WTC11 (cell line): ENCODE measurements around the gene ZEB2. TPM values are rescaled to one million over a fixed set of nuclear protein-coding genes. Genes with fewer than 3 reads are reported as not detected.
A peak's percentile ranks its signal among the peaks of the same experiment; 100 is the strongest.

Experiments used
- ATAC-seq: fragments of 200-7000 bp; cut with Tn5 transposase; 2 replicates; pipeline ENCODE4 v1.10.0; 2021; ENCODE audit warnings: mild to moderate bottlenecking, moderate library complexity
- CTCF ChIA-PET: fragments of 300-600 bp; sonication (Branson Sonifier 250); formaldehyde crosslinking; loops from one replicate; lab custom pipeline; 2021; ENCODE audit warnings: antibody characterized with exemption; lab: Charles Lee
- POLR2A ChIA-PET: fragments of 350-600 bp; sonication (Branson Sonifier 250); formaldehyde crosslinking; loops from one replicate; lab custom pipeline; 2021; ENCODE audit warnings: antibody characterized with exemption; lab: Charles Lee
- DNase-seq: peaks from one replicate; pipeline ENCODE4 v3.0.0; 2021; ENCODE audit warnings: low spot score
- H3K27ac Mint-ChIP-seq: 2 replicates; pipeline ENCODE4 v1.8.0; 2021; ENCODE audit warnings: mixed read lengths
- H3K27me3 Mint-ChIP-seq: 2 replicates; pipeline ENCODE4 v1.8.0; 2021; ENCODE audit warnings: low read depth, mild to moderate bottlenecking, moderate library complexity, mixed read lengths
- H3K36me3 Mint-ChIP-seq: 2 replicates; pipeline ENCODE4 v1.8.0; 2021; ENCODE audit warnings: mixed read lengths
- H3K4me1 Mint-ChIP-seq: 2 replicates; pipeline ENCODE4 v1.8.0; 2022; ENCODE audit warnings: mixed read lengths
- H3K4me3 Mint-ChIP-seq: 2 replicates; pipeline ENCODE4 v1.8.0; 2021; ENCODE audit warnings: mild to moderate bottlenecking, moderate library complexity, mixed read lengths
- H3K9me3 Mint-ChIP-seq: 2 replicates; pipeline ENCODE4 v1.8.0; 2021; ENCODE audit warnings: mixed read lengths
- CBFB ChIP-seq: sonication (generic); formaldehyde crosslinking; IDR thresholded peaks from 2 replicates; pipeline ENCODE4 v1.8.1; 2022; ENCODE audit warnings: mild to moderate bottlenecking, low read depth, missing genetic modification reagents
- E2F4 ChIP-seq: sonication (generic); formaldehyde crosslinking; IDR thresholded peaks from 2 replicates; pipeline ENCODE4 v1.8.1; 2022; ENCODE audit warnings: low read depth, mild to moderate bottlenecking, moderate library complexity, missing genetic modification reagents, borderline replicate concordance
- FOXP1 ChIP-seq: sonication (generic); formaldehyde crosslinking; IDR thresholded peaks from 2 replicates; pipeline ENCODE4 v1.8.0; 2022; ENCODE audit warnings: missing genetic modification reagents, mild to moderate bottlenecking, moderate library complexity, borderline replicate concordance
- GRHL2 ChIP-seq: fragments of 250-450 bp; sonication (Bioruptor Pico); IDR thresholded peaks from 2 replicates; pipeline ENCODE4 v1.8.0; 2022; ENCODE audit warnings: mild to moderate bottlenecking, moderate library complexity; ENCODE audit not compliant: insufficient replicate concordance, severe bottlenecking
- TEAD1 ChIP-seq: sonication (generic); formaldehyde crosslinking; IDR thresholded peaks from 2 replicates; pipeline ENCODE4 v1.8.0; 2022; ENCODE audit warnings: mild to moderate bottlenecking, missing genetic modification reagents
- TEAD4 ChIP-seq: sonication (generic); formaldehyde crosslinking; IDR thresholded peaks from 2 replicates; pipeline ENCODE4 v1.8.0; 2022; ENCODE audit warnings: mild to moderate bottlenecking, missing genetic modification reagents
- ZNF121 ChIP-seq: sonication (generic); formaldehyde crosslinking; IDR thresholded peaks from 2 replicates; pipeline ENCODE4 v1.8.0; 2023; ENCODE audit warnings: missing genetic modification reagents
- ZNF232 ChIP-seq: sonication (generic); formaldehyde crosslinking; IDR thresholded peaks from 2 replicates; pipeline ENCODE4 v1.8.0; 2022; ENCODE audit warnings: mild to moderate bottlenecking, missing genetic modification reagents
- ZNF512 ChIP-seq: sonication (generic); formaldehyde crosslinking; IDR thresholded peaks from 2 replicates; pipeline ENCODE4 v1.8.1; 2022; ENCODE audit warnings: missing genetic modification reagents, borderline replicate concordance
- ZNF671 ChIP-seq: fragments of 250-450 bp; sonication (Bioruptor Pico); IDR thresholded peaks from 2 replicates; pipeline ENCODE4 v1.8.0; 2021; ENCODE audit warnings: mild to moderate bottlenecking
- total RNA-seq: library from RNA; stranded (reverse); gene quantifications from 3 replicates; pipeline ENCODE4 v1.2.3, GENCODE V29; 2021
- TF ChIP-seq, protein P1 (sequence below): sonication (generic); formaldehyde crosslinking; IDR thresholded peaks from 2 replicates; pipeline ENCODE4 v1.8.1; 2023; ENCODE audit warnings: mild to moderate bottlenecking, missing genetic modification reagents
- TF ChIP-seq, protein P2 (sequence below): sonication (generic); formaldehyde crosslinking; IDR thresholded peaks from 2 replicates; pipeline ENCODE4 v1.8.0; 2022; ENCODE audit warnings: mild to moderate bottlenecking, missing genetic modification reagents
- TF ChIP-seq, protein P3 (sequence below): sonication (generic); formaldehyde crosslinking; IDR thresholded peaks from 2 replicates; pipeline ENCODE4 v1.8.1; 2023; ENCODE audit warnings: mild to moderate bottlenecking, missing genetic modification reagents

ZEB2 gene
- total RNA-seq, 1 experiment from 2014 or later = 0.42 TPM

GRCh38 chr2:144445196-144445595 lies 74.7 kb downstream of the ZEB2 start:
- H3K4me1 Mint-ChIP-seq = peaks cover 72% of the 10 kb centered on the region
- ChIA-PET CTCF (no interaction called here), POLR2A (no interaction called here)
- no peaks in the 10 kb centered on the region for H3K36me3 Mint-ChIP-seq
- H3K4me3 Mint-ChIP-seq = peak overlapping the region; percentile 43
- peaks cover 37% of the 10 kb centered on the region for H3K27me3 Mint-ChIP-seq
- DNase-seq = no peak
- H3K27ac Mint-ChIP-seq = no peak overlapping the region; the same call in 1 of the 2 replicates
- 0 out of 2 replicates have a peak, but pooled peaks cover 5% of the 10 kb centered on the region for H3K9me3 Mint-ChIP-seq
- ATAC-seq = peak; percentile 12
- TF ChIP-seq E2F4 (CRISPR knock-in tag) (no peak), ZNF671 (CRISPR knock-in tag) (no peak)
- TF ChIP-seq, protein P1, sequence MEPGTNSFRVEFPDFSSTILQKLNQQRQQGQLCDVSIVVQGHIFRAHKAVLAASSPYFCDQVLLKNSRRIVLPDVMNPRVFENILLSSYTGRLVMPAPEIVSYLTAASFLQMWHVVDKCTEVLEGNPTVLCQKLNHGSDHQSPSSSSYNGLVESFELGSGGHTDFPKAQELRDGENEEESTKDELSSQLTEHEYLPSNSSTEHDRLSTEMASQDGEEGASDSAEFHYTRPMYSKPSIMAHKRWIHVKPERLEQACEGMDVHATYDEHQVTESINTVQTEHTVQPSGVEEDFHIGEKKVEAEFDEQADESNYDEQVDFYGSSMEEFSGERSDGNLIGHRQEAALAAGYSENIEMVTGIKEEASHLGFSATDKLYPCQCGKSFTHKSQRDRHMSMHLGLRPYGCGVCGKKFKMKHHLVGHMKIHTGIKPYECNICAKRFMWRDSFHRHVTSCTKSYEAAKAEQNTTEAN = peak; percentile 97
- TF ChIP-seq, all 79 proteins: peak for 1

DNA sequence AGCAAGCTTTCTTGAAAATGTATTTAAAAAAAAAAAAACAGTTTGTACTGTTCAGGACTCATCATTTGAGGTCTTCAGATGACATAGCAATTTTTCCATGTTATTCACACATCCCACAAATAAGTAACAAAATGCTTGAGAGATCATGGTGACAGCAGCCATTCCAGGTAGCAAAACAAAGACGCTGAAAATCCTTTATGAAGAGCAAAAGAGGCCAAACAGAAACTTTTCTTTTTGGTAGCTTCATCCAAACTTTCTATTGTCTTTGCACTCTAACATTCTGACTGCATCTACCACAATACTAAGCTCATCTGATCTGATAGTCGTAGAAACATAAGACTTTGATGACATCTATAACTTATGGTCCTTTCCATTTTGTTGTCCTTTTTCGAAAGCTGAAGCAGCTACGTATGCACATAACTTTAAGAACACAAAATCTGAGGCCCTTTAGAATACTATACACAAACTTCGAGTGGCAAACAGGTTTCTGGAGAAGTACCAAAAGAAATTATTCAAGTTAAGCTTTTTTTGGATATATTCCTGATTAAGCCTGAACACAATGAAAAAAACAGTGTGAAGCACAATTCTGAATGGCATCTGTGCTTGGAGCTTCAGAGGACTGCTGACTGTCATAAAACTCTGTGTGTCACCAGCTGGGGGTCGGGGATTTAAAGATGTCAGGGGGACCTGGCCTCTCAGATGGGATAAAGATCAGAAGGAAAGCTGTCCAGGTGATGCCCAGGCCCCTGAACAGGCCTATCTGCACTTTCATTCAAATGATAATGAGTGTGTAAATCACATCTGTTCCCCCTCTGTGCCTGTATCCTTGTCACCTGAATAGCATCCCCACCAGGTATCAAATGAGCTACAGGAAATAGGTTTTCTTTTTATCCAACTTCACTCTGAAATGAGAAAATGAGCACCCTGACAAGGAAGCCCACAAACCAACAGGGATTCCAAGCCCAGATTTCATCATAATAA lies 75.8 kb downstream of the ZEB2 start:
- DNase-seq (peak; percentile 21), ATAC-seq (peak; percentile 68)
- ChIA-PET CTCF (interaction anchor here (0.9 to 1.4 kb wide), 2 partner anchors 13 to 58 kb away, joined by 3 to 5 read pairs; no protein-coding TSS in a partner anchor), POLR2A (interaction anchor here (0.7 to 1.2 kb wide), 3 partner anchors 25 to 775 kb away, joined by 3 to 4 read pairs (median 3); no protein-coding TSS in a partner anchor)
- TF ChIP-seq ZNF512 (CRISPR knock-in tag) (no peak), CBFB (CRISPR knock-in tag) (no peak), ZNF232 (peak; percentile 39; the same call in 1 of the 2 replicates), GRHL2 (CRISPR knock-in tag) (no peak), TEAD4 (CRISPR knock-in tag) (no peak), TEAD1 (CRISPR knock-in tag) (peak; percentile 23; the same call in 1 of the 2 replicates), ZNF121 (CRISPR knock-in tag) (no peak), FOXP1 (no peak)
- TF ChIP-seq, protein P2, sequence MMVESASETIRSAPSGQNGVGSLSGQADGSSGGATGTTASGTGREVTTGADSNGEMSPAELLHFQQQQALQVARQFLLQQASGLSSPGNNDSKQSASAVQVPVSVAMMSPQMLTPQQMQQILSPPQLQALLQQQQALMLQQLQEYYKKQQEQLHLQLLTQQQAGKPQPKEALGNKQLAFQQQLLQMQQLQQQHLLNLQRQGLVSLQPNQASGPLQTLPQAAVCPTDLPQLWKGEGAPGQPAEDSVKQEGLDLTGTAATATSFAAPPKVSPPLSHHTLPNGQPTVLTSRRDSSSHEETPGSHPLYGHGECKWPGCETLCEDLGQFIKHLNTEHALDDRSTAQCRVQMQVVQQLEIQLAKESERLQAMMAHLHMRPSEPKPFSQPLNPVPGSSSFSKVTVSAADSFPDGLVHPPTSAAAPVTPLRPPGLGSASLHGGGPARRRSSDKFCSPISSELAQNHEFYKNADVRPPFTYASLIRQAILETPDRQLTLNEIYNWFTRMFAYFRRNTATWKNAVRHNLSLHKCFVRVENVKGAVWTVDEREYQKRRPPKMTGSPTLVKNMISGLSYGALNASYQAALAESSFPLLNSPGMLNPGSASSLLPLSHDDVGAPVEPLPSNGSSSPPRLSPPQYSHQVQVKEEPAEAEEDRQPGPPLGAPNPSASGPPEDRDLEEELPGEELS = peak; percentile 62; the same call in 1 of the 2 replicates
- TF ChIP-seq, protein P1 = peak; percentile 99
- TF ChIP-seq, protein P3, sequence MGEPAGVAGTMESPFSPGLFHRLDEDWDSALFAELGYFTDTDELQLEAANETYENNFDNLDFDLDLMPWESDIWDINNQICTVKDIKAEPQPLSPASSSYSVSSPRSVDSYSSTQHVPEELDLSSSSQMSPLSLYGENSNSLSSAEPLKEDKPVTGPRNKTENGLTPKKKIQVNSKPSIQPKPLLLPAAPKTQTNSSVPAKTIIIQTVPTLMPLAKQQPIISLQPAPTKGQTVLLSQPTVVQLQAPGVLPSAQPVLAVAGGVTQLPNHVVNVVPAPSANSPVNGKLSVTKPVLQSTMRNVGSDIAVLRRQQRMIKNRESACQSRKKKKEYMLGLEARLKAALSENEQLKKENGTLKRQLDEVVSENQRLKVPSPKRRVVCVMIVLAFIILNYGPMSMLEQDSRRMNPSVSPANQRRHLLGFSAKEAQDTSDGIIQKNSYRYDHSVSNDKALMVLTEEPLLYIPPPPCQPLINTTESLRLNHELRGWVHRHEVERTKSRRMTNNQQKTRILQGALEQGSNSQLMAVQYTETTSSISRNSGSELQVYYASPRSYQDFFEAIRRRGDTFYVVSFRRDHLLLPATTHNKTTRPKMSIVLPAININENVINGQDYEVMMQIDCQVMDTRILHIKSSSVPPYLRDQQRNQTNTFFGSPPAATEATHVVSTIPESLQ = no peak
- Mint-ChIP-seq H3K4me1 (peaks cover 76% of the 10 kb centered on the region), H3K4me3 (peak overlapping the region; percentile 20; the same call in 1 of the 2 replicates), H3K27me3 (peaks cover 37% of the 10 kb centered on the region), H3K9me3 (0 out of 2 replicates have a peak, but pooled peaks cover 5% of the 10 kb centered on the region), H3K36me3 (no peaks in the 10 kb centered on the region), H3K27ac (no peak overlapping the region)
